GM06990 (cell line): Measurements from ENCODE around the gene LBR.

Experiments
- DNase-seq: peaks from one replicate; pipeline ENCODE4 v3.0.0-alpha.2; 2011; ENCODE audit not compliant: insufficient read length; ENCODE audit errors: extremely low read depth
- H3K27me3 ChIP-seq: replicated peaks from 2 replicates; pipeline ENCODE4 v1.6.0; 2011; ENCODE audit warnings: low read length; ENCODE audit not compliant: control insufficient read depth, insufficient read depth
- H3K36me3 ChIP-seq: 2 replicates; pipeline ENCODE4 v1.5.1; 2011; ENCODE audit warnings: low read length; ENCODE audit not compliant: control insufficient read depth, insufficient read depth
- H3K4me3 ChIP-seq: replicated peaks from 2 replicates; pipeline ENCODE4 v1.5.1; 2011; ENCODE audit warnings: low read depth, mild to moderate bottlenecking, control low read depth, low read length
- CTCF ChIP-seq: IDR thresholded peaks from 2 replicates; pipeline ENCODE4 v1.5.1; 2011; ENCODE audit warnings: low read length, control low read depth, mild to moderate bottlenecking, inconsistent platforms; ENCODE audit not compliant: insufficient read depth, poor library complexity, severe bottlenecking

Gene LBR

GRCh38 chr1:225435076-225435475 is 7.2 kb upstream of the LBR start:
- no peaks in the 10 kb centered on the region for H3K36me3 ChIP-seq
- DNase-seq, result no peak
- H3K27me3 ChIP-seq, result no peaks in the 10 kb centered on the region
- H3K4me3 ChIP-seq, result no peak overlapping the region
- TF ChIP-seq CTCF, result no peak

- no peak for TF ChIP-seq CTCF
- DNase-seq, result no peak
- no peak overlapping the region for H3K4me3 ChIP-seq
These were observed 6.2 kb upstream of the LBR start for GRCh38 chr1:225434046-225434445.

GRCh38 chr1:225431081-225431863 is 3.4 kb upstream of the LBR start:
- Histone ChIP-seq H3K4me3 (no peak overlapping the region), H3K27me3 (no peaks in the 10 kb centered on the region), H3K36me3 (no peaks in the 10 kb centered on the region)
- no peak for DNase-seq
- TF ChIP-seq CTCF, result no peak

More at GRCh38 chr1:225434046-225434445, 6.2 kb upstream of the LBR start:
- Histone ChIP-seq H3K27me3 (no peaks in the 10 kb centered on the region), H3K36me3 (no peaks in the 10 kb centered on the region)

- TF ChIP-seq CTCF, result no peak
- Histone ChIP-seq H3K27me3 (no peaks in the 10 kb centered on the region), H3K4me3 (no peak overlapping the region), H3K36me3 (no peaks in the 10 kb centered on the region)
- no peak for DNase-seq
These were observed 2.5 kb upstream of the LBR start for GRCh38 chr1:225430301-225430700.

GRCh38 chr1:225428881-225429455 is 1.1 kb upstream of the LBR start:
- peak overlapping the region; percentile 83 for H3K4me3 ChIP-seq
- H3K36me3 ChIP-seq, result no peaks in the 10 kb centered on the region
- no peak for DNase-seq
- no peak for TF ChIP-seq CTCF
- H3K27me3 ChIP-seq, result no peaks in the 10 kb centered on the region
